BLaER1 treated with 17β-estradiol and CSF1 and Interleukin-3, amounts not matched to agents 10 nM and 100 nM (cell line): ENCODE results near the gene MAGI1.
"Not testable (repeated sequence)": the region's sequence is repeated elsewhere in the genome, so short reads cannot be mapped to it uniquely, and the experiment has no call there.

Experiments
- H3K27ac ChIP-seq, 11 experiments: shearing (Covaris generic); formaldehyde crosslinking; 2 replicates each; pipeline ENCODE4 v1.8.1; 2022
- H3K27me3 ChIP-seq, 11 experiments: shearing (Covaris generic); formaldehyde crosslinking; 2 replicates each; pipeline ENCODE4 v1.8.1; 2022
- H3K36me3 ChIP-seq, 11 experiments: shearing (Covaris generic); formaldehyde crosslinking; 2 replicates each; pipeline ENCODE4 v1.8.1; 2022
- H3K4me1 ChIP-seq, 10 experiments: shearing (Covaris generic); formaldehyde crosslinking; 2 replicates each; pipeline ENCODE4 v1.8.1; 2022
- H3K4me2 ChIP-seq, 11 experiments: shearing (Covaris generic); formaldehyde crosslinking; 2 replicates each; pipeline ENCODE4 v1.8.1; 2022
- H3K4me3 ChIP-seq, 10 experiments: shearing (Covaris generic); formaldehyde crosslinking; 2 replicates each; pipeline ENCODE4 v1.8.1; 2022
- H3K9ac ChIP-seq, 11 experiments: shearing (Covaris generic); formaldehyde crosslinking; 2 replicates each; pipeline ENCODE4 v1.8.1; 2022
- H3K9me3 ChIP-seq, 11 experiments: shearing (Covaris generic); formaldehyde crosslinking; replicated peaks in 1 of 11; 2 replicates each; pipeline ENCODE4 v1.8.1; 2022
- H4K20me1 ChIP-seq, 11 experiments: shearing (Covaris generic); formaldehyde crosslinking; 2 replicates each; pipeline ENCODE4 v1.8.1; 2022
- Cebpa-rat ChIP-seq, 11 experiments: shearing (Covaris generic); IDR thresholded peaks; 2 replicates each; pipeline ENCODE4 v1.8.1; 2022

MAGI1 gene

DNA sequence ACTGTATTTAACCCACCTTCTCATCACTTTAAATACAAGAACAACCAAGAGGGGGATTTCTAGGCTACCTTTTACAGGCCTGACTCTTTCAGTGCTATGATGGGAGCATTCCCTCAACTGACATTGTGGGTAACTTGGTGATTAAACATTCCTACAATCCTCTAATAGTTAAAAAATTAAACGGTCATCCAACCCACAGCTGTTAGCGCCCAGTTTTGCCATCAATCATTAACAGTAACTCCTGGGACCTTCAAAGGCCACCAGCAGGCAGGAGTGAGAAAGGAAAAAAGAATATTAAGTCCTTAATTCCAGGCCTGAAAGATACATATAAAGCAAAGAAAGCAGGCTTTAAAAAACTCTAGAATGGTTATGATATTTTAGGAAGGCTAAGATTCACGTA, 512.1 kb downstream of the MAGI1 start:
- no peak overlapping the region for H3K9ac ChIP-seq
- H3K9me3 ChIP-seq = peaks cover 0 to 59% (median 36%) of the 10 kb centered on the region in 11 experiments; a peak in 17 of 22 replicates
- H3K27ac ChIP-seq = no peak overlapping the region
- no peak for TF ChIP-seq Cebpa-rat (IDR thresholded peaks at IDR 0.05)
- peak overlapping the region in 1 of 11 experiments; percentile 15; a peak in 5 of 22 replicates for H3K4me2 ChIP-seq
- H3K4me3 ChIP-seq = no peak overlapping the region
- peaks cover 7 to 68% (median 36%) of the 10 kb centered on the region in 10 experiments; a peak in 17 of 20 replicates for H3K4me1 ChIP-seq
- H3K27me3 ChIP-seq = no peaks in the 10 kb centered on the region
- no peaks in the 10 kb centered on the region for H4K20me1 ChIP-seq
- peaks cover 0 to 7% (median 0%) of the 10 kb centered on the region in 11 experiments; a peak in 3 of 22 replicates for H3K36me3 ChIP-seq

DNA sequence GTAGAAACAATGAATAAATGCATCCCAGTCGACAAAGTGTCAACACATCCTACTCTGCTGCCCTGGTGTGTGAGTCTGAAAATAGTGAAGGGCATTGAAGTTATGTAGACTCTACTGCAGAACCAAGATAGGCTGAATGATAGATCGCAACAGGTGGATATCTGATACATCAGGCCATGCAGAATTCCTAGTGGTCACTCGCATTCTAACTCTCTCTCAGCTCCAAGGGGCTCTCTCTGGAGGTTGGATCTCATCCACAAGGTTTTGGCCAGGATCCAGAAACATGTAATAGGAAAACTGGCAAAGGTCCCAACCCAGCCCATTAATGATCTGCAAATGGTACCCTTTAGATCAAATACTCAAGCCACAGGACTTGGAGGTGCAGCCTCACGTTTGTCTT, 514.1 kb downstream of the MAGI1 start:
- H3K9ac ChIP-seq = no peak overlapping the region
- H3K4me3 ChIP-seq = no peak overlapping the region
- H3K4me1 ChIP-seq = peaks cover 9 to 78% (median 54%) of the 10 kb centered on the region in 10 experiments; a peak in 18 of 20 replicates
- H3K27ac ChIP-seq = no peak overlapping the region
- H3K9me3 ChIP-seq = peaks cover 0 to 53% (median 34%) of the 10 kb centered on the region in 11 experiments; a peak in 17 of 22 replicates
- peak overlapping the region in 7 of 11 experiments; percentile 2 to 78 (median 68); a peak in 12 of 22 replicates for H3K4me2 ChIP-seq
- peaks cover 0 to 7% (median 0%) of the 10 kb centered on the region in 11 experiments; a peak in 3 of 22 replicates for H3K36me3 ChIP-seq
- no peak for TF ChIP-seq Cebpa-rat (IDR thresholded peaks at IDR 0.05)
- no peaks in the 10 kb centered on the region for H3K27me3 ChIP-seq
- H4K20me1 ChIP-seq = no peaks in the 10 kb centered on the region

DNA sequence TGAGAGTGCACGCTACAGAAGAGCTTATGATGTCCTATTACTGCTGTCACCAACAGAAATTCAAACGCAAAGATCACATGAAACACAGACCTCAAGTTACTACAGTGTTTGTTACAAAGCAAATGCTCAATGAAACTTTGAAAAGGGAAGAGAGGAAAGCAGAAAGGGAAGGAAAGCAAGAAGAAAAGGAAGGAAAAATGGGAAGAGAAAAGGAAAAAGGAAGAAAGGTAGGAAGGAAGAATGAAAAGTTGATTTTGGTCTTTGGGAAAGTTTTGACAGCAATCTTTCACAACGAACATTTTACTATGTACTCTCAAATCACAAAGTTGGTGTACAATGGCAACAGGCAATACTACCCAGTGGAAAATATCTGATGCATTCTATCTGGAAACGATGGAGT, 514.8 kb downstream of the MAGI1 start:
- no peak overlapping the region for H3K4me3 ChIP-seq
- H3K36me3 ChIP-seq = peaks cover 0 to 7% (median 0%) of the 10 kb centered on the region in 11 experiments; a peak in 3 of 22 replicates
- H3K27me3 ChIP-seq = no peaks in the 10 kb centered on the region
- no peaks in the 10 kb centered on the region for H4K20me1 ChIP-seq
- no peak overlapping the region for H3K9ac ChIP-seq
- peak overlapping the region in 1 of 11 experiments; percentile 17; a peak in 1 of 22 replicates for H3K27ac ChIP-seq
- peak overlapping the region in 8 of 11 experiments; percentile 3 to 78 (median 66); a peak in 13 of 22 replicates for H3K4me2 ChIP-seq
- peaks cover 0 to 47% (median 34%) of the 10 kb centered on the region in 11 experiments; a peak in 17 of 22 replicates for H3K9me3 ChIP-seq
- no peak for TF ChIP-seq Cebpa-rat (IDR thresholded peaks at IDR 0.05)
- peaks cover 9 to 85% (median 61%) of the 10 kb centered on the region in 10 experiments; a peak in 18 of 20 replicates for H3K4me1 ChIP-seq

DNA sequence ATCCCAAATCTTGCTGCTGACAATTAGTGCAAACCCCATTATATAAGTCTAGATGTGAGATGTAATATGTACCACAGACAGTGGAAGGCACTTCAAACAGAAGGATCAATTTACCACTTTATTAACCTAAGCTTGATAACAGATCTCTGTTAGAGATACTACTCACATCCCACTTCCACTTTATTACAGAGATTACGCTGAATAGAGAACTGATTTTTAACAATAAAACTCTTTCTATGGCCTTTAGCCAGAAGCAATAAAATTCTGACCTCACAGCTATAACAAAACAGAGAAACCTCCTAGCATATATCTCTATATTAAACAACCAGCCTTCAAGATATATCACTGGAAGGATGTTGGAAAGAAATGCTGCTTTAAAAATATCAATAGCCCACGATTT, 517.7 kb downstream of the MAGI1 start:
- H3K36me3 ChIP-seq = peaks cover 0 to 12% (median 0%) of the 10 kb centered on the region in 11 experiments; a peak in 4 of 22 replicates
- peak overlapping the region in 2 of 10 experiments; percentile 14 to 24; a peak in 2 of 20 replicates for H3K4me3 ChIP-seq
- no peak for TF ChIP-seq Cebpa-rat (IDR thresholded peaks at IDR 0.05)
- H3K4me2 ChIP-seq = peak overlapping the region in 8 of 11 experiments; percentile 34 to 78 (median 67); a peak in 16 of 22 replicates
- peak overlapping the region in 1 of 11 experiments; percentile 53; a peak in 2 of 22 replicates for H3K27ac ChIP-seq
- peaks cover 0 to 30% (median 17%) of the 10 kb centered on the region in 11 experiments; a peak in 20 of 22 replicates for H3K9me3 ChIP-seq
- H4K20me1 ChIP-seq = no peaks in the 10 kb centered on the region
- H3K9ac ChIP-seq = no peak overlapping the region
- H3K27me3 ChIP-seq = no peaks in the 10 kb centered on the region
- H3K4me1 ChIP-seq = peaks cover 9 to 92% (median 79%) of the 10 kb centered on the region in 10 experiments; a peak in 18 of 20 replicates

DNA sequence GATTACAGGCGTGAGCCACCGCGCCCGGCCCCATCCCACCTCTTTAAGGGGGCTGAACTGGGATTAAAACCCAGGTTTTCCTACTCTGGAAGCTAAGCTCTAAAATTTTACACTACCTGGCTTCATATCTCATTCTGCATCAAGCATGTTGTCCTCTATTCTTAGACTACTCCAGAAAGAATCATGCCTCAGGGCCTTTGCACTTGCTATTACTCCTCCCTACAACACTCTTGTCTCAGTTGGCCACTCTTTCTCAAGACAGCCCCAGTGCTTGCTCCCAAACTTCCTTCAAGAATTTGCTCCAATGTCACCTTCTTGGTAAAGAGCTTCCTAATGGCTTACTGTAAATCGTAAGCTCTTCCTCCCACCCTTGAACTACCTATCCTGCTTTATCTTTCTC, 521.7 kb downstream of the MAGI1 start:
- peak overlapping the region in 3 of 11 experiments; percentile 28 to 53 (median 45); a peak in 2 of 22 replicates for H3K27ac ChIP-seq
- H3K27me3 ChIP-seq = no peaks in the 10 kb centered on the region
- no peaks in the 10 kb centered on the region for H4K20me1 ChIP-seq
- TF ChIP-seq Cebpa-rat (IDR thresholded peaks at IDR 0.05) = no peak
- peaks cover 0 to 22% (median 17%) of the 10 kb centered on the region in 11 experiments; a peak in 20 of 22 replicates for H3K9me3 ChIP-seq
- H3K4me3 ChIP-seq = no peak overlapping the region; a peak in 1 of 20 replicates
- peak overlapping the region in 6 of 11 experiments; percentile 63 to 78 (median 70); a peak in 11 of 22 replicates for H3K4me2 ChIP-seq
- H3K4me1 ChIP-seq = peaks cover 0 to 52% (median 48%) of the 10 kb centered on the region in 10 experiments; a peak in 16 of 20 replicates
- peaks cover 0 to 11% (median 0%) of the 10 kb centered on the region in 11 experiments; a peak in 3 of 22 replicates for H3K36me3 ChIP-seq
- H3K9ac ChIP-seq = 0 out of 22 replicates have a peak overlapping the region, but pooled peaks of 2 of the 11 experiments have one; percentile 2 to 57

DNA sequence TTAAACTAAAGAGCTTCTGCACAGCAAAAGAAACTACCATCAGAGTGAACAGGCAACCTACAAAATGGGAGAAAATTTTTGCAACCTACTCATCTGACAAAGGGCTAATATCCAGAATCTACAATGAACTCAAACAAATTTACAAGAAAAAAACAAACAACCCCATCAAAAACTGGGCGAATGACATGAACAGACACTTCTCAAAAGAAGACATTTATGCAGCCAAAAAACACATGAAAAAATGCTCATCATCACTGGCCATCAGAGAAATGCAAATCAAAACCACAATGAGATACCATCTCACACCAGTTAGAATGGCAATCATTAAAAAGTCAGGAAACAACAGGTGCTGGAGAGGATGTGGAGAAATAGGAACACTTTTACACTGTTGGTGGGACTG, 524.4 kb downstream of the MAGI1 start:
- not testable (repeated sequence) for H3K4me2 ChIP-seq, H3K9ac ChIP-seq, H3K27me3 ChIP-seq, H4K20me1 ChIP-seq, H3K4me3 ChIP-seq, H3K27ac ChIP-seq
- Histone ChIP-seq H3K4me1 (peaks cover 0 to 25% (median 22%) of the 10 kb centered on the region in 10 experiments; a peak in 14 of 20 replicates), H3K36me3 (peaks cover 0 to 11% (median 0%) of the 10 kb centered on the region in 11 experiments; a peak in 3 of 22 replicates), H3K9me3 (peaks cover 2 to 27% (median 20%) of the 10 kb centered on the region in 11 experiments)

DNA sequence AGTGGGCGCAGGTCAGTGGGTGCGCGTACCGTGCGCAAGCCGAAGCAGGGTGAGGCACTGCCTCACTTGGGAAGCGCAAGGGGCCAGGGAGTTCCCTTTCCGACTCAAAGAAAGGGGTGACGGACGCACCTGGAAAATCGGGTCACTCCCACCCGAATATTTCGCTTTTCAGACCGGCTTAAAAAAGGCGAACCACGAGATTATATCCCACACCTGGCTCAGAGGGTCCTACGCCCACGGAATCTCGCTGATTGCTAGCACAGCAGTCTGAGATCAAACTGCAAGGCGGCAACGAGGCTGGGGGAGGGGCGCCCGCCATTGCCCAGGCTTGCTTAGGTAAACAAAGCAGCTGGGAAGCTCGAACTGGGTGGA, 529.3 kb downstream of the MAGI1 start:
- H4K20me1 ChIP-seq, H3K27me3 ChIP-seq, H3K4me1 ChIP-seq, H3K27ac ChIP-seq, H3K4me3 ChIP-seq, H3K4me2 ChIP-seq, H3K36me3 ChIP-seq, H3K9ac ChIP-seq: not testable (repeated sequence)
- peaks cover 14 to 52% (median 35%) of the 10 kb centered on the region in 11 experiments for H3K9me3 ChIP-seq

DNA sequence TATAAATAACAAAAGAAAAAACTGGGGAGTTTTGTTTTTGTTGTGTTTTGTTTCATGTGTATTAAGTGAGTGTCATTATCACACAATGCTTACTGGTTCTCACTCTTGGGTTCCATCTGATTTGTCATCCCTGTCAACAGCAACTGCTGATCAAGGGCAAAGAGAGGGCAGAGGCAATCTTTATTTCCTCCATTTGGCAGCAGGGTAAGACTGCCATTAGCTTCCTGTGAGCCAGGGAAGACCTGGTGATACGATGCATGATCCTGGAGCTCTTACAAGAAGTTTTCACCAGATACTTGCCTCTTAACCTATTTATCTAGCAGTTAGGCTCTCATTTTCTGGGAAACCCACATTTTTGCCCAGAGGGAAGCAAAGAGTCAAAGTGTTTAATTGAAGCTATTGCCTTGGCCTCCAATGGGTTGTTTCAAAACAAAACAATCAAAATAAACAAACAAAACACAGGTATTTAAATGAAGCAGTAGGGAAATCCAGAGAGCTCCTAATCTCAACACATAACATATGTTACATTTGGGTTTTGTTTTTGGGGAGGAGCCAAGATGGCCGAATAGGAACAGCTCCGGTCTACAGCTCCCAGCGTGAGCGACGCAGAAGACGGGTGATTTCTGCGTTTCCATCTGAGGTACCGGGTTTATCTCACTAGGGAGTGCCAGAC, 529.8 kb downstream of the MAGI1 start:
- H3K4me2 ChIP-seq = no peak overlapping the region
- no peak overlapping the region for H3K9ac ChIP-seq
- H3K9me3 ChIP-seq = peaks cover 14 to 55% (median 35%) of the 10 kb centered on the region in 11 experiments
- H3K27me3 ChIP-seq = no peaks in the 10 kb centered on the region
- 0 out of 20 replicates have a peak, but pooled peaks cover 0 to 5% (median 0%) of the 10 kb centered on the region in 10 experiments for H3K4me1 ChIP-seq
- H3K27ac ChIP-seq = no peak overlapping the region
- no peak overlapping the region for H3K4me3 ChIP-seq
- no peaks in the 10 kb centered on the region for H4K20me1 ChIP-seq
- H3K36me3 ChIP-seq = peaks cover 0 to 8% (median 0%) of the 10 kb centered on the region in 11 experiments; a peak in 1 of 22 replicates
- TF ChIP-seq Cebpa-rat (IDR thresholded peaks at IDR 0.05) = no peak

DNA sequence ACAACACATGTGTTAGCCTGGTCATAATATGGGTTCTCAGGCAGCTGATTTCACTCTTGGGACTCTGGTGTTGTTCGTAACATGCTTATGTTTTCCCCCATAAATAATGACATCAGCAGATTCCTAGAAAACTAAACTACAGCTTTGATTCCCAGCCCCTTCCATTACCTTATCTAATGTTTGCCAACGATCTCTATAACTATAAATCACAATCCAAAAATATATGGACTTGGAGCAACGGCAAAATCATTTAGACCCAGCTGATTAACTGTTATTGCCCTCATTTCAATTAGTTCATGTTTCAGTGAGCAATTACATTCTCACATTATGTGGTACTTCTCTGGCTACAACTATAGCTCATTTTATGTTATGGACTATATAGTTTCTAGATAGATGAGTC, 531.3 kb downstream of the MAGI1 start:
- Histone ChIP-seq H3K4me3 (no peak overlapping the region), H3K9me3 (peaks cover 14 to 67% (median 42%) of the 10 kb centered on the region in 11 experiments), H3K27ac (no peak overlapping the region), H3K9ac (no peak overlapping the region), H3K4me2 (no peak overlapping the region), H3K4me1 (peaks cover 0 to 11% (median 3%) of the 10 kb centered on the region in 10 experiments; a peak in 15 of 20 replicates), H4K20me1 (no peaks in the 10 kb centered on the region), H3K27me3 (no peaks in the 10 kb centered on the region), H3K36me3 (peaks cover 0 to 8% (median 0%) of the 10 kb centered on the region in 11 experiments; a peak in 1 of 22 replicates)
- no peak for TF ChIP-seq Cebpa-rat (IDR thresholded peaks at IDR 0.05)
